NCI-H2227 treated with DMSO at 0.1 percent for 48 hours (cell line): ENCODE data around the gene TET2.
"Not testable (repeated sequence)": the region's sequence is repeated elsewhere in the genome, so short reads cannot be mapped to it uniquely, and the experiment has no call there.

Experiments
- DNase-seq: peaks from one replicate; lab custom pipeline; 2025; lab: John Stamatoyannopoulos, UW

The TET2 gene

DNA sequence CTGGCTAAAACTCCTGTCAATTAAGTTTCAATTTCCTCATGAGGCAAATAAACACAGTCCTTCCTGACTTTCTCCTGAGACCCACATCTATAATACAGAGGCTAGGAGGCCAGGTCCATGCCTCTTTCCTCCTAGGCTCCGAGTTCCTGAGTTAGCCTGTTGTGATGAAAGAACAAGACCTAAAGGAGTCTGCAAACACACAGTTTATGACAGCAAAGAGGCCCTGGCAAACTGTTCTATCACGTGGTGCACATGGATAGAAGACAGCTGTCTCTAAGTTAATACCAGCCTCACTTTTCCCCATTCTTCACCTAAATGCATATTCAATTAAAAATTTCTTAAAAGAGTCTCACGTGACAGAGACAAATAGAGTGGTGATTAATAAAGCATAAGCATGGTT lies 145.2 kb downstream of the TET2 start:
- DNase-seq: no peak

DNA sequence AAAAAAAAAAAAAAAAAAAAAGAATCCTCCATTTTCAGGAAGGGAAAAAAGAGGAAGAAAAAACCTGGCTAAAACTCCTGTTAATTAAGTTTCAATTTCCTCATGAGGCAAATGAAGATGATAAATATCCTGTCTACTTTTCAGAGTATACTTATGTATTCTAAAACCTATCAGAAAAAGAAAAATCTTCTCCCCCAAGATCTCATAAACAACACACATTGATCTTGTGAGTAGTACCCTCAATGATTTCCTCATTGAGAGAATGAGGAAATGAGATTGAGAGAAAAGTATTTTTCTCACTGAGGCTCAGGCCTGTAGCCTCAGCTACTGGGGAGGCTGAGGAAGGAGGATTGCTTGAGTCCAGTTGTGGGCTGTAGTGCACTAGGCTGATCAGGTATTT lies 146.7 kb downstream of the TET2 start:
- no peak for DNase-seq

DNA sequence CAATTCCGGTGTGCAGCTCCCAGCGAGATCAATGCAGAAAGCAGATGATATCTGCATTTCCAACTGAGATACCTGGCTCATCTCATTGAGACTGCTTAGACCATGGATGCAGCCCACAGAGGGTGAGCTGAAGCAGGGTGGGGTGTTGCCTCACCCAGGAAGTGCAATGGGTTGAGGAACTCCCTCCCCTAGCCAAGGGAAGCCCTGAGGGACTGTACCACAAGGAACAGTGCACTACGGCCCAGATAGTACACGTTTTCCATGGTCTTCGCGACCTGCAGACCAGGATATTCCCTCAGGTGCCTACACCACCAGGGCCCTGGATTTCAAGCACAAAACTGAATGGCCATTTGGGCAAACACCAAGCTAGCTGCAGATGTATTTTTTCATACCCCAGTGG lies 150.0 kb downstream of the TET2 start:
- DNase-seq: no peak

DNA sequence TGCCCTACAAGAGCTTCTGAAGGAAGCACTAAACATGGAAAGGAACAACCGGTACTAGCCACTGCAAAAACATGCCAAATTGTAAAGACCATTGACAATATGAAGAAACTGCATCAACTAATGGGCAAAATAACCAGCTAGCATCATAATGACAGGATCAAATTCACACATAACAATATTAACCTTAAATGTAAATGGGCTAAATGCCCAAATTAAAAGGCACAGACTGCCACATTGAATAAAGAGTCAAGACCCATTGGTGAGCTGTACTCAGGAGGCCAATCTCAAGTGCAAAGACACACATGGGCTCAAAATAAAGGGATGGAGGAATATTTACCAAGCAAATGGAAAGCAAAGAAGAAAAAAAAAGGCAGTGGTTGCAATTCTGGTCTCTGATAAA lies 152.4 kb downstream of the TET2 start:
- DNase-seq: not testable (repeated sequence)

DNA sequence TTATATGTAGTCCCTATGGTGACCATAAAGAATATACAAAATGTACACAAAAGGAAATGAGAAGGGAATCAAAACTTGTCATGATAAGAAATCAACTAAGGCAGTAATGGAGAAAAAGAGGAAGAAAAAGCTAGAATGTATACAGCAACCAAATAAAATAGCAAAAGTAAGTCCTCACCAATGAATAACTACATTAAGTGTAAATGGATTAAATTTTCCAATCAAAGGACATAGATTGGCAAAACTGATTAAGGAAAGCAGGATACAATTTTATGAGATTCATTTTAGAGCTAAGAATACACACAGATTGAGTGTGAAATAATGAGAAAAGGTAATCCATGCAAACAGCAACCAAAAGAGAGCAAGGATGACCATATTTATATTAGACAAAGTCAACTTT lies 157.4 kb downstream of the TET2 start:
- DNase-seq: no peak

DNA sequence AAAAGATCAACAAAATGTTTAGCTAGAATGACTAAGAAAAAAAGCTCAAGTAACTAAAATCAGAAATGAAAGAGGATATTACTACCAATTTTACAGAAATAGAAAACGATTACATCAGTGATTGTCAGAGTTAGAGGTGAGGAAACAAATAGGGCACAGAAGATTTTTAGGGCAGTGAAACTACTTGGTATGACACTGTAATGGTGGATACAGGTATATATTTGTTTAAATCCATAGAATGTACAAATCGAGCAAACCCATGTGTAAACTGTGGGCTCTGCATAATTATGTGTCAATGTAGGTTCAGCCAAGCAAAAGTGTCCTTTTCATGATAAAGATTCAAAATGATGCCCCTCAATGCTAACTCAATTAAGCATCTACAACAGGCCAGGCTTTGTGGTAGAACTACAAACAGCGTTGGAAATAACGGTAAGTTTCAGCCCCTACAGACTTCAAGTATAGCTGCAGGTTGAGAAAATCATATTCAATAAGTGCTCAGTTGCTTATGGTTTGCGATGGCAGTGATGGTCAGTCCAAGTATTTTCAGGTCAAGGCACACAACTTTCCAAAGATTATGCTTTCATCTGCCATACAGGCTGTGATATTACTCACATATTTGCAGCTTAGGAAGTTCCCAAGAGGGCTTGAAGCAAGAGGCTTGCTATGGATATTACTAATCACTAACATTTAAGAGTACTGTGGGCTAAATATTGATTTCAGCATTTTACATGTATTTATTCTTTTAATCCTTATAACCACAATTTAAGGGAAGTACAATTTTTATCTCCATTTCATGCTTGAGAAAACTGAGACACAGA lies 158.6 kb downstream of the TET2 start:
- DNase-seq: no peak

DNA sequence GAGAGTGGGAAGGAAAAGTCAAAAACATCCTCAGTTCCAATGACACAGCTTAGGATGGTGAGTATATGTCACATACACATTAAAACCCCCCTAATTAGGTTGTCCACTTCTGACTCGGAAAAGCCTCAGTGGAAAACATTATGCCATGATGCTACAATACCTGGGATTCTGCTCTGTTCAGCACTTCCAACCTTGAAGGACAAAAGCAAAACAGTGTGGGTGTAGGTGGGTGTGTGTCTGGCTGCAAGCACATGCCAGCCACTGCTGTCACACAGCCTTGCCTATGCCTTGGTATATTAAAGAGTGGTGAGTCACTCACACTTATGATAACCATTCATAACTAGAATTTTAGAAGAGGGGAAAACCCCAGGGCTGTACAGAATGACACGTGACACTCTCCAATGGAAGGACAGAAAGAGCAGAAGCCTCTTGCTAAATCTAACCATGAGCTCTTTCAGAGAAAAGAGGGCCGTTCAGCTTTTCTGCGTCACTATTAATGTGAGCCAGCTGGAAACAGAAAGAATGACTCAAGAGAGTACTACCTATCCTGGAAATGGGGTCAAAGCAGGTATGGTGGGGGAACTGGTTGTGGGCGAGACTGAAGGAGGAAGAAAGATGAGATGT lies 159.6 kb downstream of the TET2 start:
- no peak for DNase-seq

DNA sequence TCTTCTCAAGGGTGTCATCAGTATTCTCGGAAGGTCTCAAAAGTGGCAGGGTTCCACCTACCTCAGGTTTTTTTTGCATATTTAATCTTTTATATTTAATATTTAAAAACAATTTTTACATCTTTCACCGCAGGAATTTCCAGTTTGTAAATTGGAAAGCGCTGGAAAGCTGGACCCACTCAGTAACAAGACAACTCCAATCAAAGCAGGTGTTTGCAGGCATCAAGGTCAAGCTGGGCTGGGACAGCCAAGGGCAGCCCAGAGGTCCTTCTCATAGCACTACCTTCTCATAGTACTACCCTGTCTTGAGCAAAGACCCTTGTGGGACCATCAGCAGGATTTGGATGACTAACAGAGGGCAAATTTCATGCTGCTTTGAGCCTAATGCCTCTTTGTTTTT lies 160.1 kb downstream of the TET2 start:
- DNase-seq: no peak

DNA sequence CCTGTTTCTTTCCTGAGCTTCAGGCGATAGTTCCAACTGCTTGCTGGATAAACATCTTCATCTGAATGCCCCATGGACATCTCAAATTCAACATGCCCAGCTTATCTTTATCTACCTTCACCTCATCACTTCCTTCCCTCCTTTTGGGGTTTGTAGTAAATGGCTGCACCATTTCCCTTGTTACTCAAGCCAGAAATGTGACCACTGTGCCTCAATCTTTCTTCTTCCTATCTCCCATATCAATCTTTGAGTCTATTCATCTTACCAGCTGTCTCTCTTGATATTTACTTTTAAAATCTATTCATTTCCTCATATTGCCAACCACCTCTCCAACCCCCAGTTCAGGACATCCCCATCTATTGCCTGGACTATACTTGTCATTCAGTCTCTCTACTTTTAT lies 171.8 kb downstream of the TET2 start:
- no peak for DNase-seq

DNA sequence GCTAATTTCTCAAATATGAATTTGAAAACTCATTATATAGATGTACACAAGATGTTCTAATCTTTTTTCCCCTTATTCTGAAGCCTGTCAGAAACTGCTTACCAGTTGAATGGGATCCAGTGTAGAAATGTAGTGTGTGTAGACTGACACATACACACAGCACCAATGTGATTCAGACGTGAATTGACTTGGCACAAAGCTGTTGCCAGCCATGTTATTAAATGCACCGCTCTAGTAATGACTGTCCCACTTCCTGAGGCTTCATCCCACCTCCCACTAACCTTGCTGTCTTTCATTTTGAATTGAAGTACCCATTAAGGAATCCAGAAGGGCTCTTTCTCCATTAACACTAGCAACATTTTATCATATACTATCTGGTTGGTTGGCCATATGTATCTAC lies 180.5 kb downstream of the TET2 start:
- DNase-seq: peak; percentile 21

DNA sequence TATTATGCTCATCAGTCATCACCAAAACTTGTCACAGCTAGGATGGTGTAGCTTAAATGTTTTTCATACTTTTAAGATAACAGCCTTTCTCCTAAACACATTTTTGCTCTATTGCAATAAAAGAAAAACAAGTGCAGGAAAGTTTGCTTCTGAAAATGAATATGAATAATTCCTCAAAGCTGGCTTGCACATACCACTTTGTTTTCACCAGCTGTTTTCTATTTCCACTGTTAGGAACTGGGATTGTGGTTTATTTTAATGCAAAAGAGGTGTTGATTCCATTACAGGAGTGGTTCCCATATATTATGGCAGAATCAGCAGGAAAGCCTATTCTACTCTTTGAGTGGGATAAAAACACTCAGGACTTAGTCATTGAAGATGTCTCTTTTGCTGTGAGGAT lies 181.3 kb downstream of the TET2 start:
- no peak for DNase-seq

DNA sequence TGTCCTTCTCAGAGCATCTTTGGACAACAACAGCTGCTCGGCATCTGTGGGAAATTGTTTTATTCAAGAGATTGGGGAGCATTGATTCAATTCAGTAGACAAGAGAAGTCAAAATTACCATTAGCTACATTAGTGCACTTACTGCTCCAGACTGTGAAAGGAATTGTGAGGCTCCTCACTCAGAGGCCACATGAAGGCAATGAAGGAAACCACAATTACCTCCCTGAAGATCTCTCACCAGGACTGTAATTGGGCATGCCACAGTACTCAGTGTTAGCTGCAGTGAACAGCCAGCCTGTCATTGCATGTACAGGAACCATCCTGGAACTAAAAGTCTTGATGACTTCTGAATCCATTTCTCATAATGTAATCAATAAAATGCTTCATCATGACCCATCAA lies 182.4 kb downstream of the TET2 start:
- peak; percentile 21 for DNase-seq
